IMR-90 (cell line): ENCODE results near the gene ITFG1. TPM values are rescaled to one million over a fixed set of nuclear protein-coding genes. Genes with fewer than 3 reads are reported as not detected.
A peak's percentile ranks its signal among the peaks of the same experiment; 100 is the strongest.

Experiments
- ATAC-seq: fragments of 200-7000 bp; cut with Tn5 transposase; 2 replicates; pipeline ENCODE4 v1.9.1; 2020; ENCODE audit warnings: low read depth, mild to moderate bottlenecking, moderate library complexity
- BruUV-seq: library from RNA; stranded (reverse); fragments of 400-500 nt; replicated peaks from 2 replicates; lab custom pipeline; 2021; lab: Mats Ljungman, UMichigan
- CTCF ChIA-PET: fragments of 300-600 bp; formaldehyde crosslinking; extraction: SDS; loops from one replicate; lab custom pipeline; 2021; ENCODE audit warnings: antibody characterized with exemption; lab: Yijun Ruan, JAX
- POLR2A ChIA-PET: fragments of 300-600 bp; sonication (Branson Sonifier 250); formaldehyde crosslinking; loops from one replicate; lab custom pipeline; 2022; ENCODE audit warnings: antibody characterized with exemption; ENCODE audit not compliant: unreplicated experiment; lab: Charles Lee
- DNase-seq: peaks from one replicate; pipeline ENCODE4 v3.0.0; 2013
- H2AFZ ChIP-seq: replicated peaks from 2 replicates; pipeline ENCODE3; 2013; ENCODE audit warnings: low read length, mild to moderate bottlenecking; ENCODE audit not compliant: poor library complexity
- H2AK5ac ChIP-seq: 2 replicates; pipeline ENCODE4 v1.6.1; 2013; ENCODE audit warnings: low read depth, low read length, inconsistent platforms
- H2AK9ac ChIP-seq: replicated peaks from 2 replicates; pipeline ENCODE3; 2013; ENCODE audit warnings: mild to moderate bottlenecking, low read depth, low read length, moderate library complexity; ENCODE audit not compliant: poor library complexity
- H2BK120ac ChIP-seq: 2 replicates; pipeline ENCODE4 v1.6.1; 2013; ENCODE audit warnings: low read depth, low read length, inconsistent platforms
- H2BK15ac ChIP-seq: 3 replicates; pipeline ENCODE4 v1.6.1; 2013; ENCODE audit warnings: low read depth, low read length, inconsistent platforms
- H2BK20ac ChIP-seq: 2 replicates; pipeline ENCODE4 v1.6.1; 2013; ENCODE audit warnings: low read depth, mild to moderate bottlenecking, inconsistent platforms, low read length, moderate library complexity
- H2BK5ac ChIP-seq: 2 replicates; pipeline ENCODE4 v1.6.1; 2013; ENCODE audit warnings: mild to moderate bottlenecking, low read depth, low read length, inconsistent platforms; ENCODE audit not compliant: poor library complexity, severe bottlenecking
- H3K14ac ChIP-seq: replicated peaks from 2 replicates; pipeline ENCODE4 v1.6.1; 2013; ENCODE audit warnings: low read depth, low read length, inconsistent platforms
- H3K18ac ChIP-seq: 2 replicates; pipeline ENCODE4 v1.6.1; 2013; ENCODE audit warnings: low read depth, low read length, control low read depth
- H3K23ac ChIP-seq: 2 replicates; pipeline ENCODE4 v1.6.1; 2013; ENCODE audit warnings: low read depth, low read length, inconsistent platforms
- H3K27ac ChIP-seq: 2 replicates; pipeline ENCODE4 v1.5.1; 2013; ENCODE audit warnings: mild to moderate bottlenecking, control low read depth, low read length; ENCODE audit not compliant: insufficient read depth
- H3K27me3 ChIP-seq: 2 replicates; pipeline ENCODE4 v1.6.1; 2013; ENCODE audit warnings: low read length; ENCODE audit not compliant: control insufficient read depth, insufficient read depth
- H3K36me3 ChIP-seq: 2 replicates; pipeline ENCODE4 v1.6.1; 2013; ENCODE audit warnings: low read length, mixed read lengths; ENCODE audit not compliant: control insufficient read depth, insufficient read depth
- H3K4ac ChIP-seq: 2 replicates; pipeline ENCODE4 v1.6.1; 2013; ENCODE audit warnings: low read depth, low read length, inconsistent platforms
- H3K4me1 ChIP-seq: 2 replicates; pipeline ENCODE4 v1.6.1; 2013; ENCODE audit warnings: low read length, mixed read lengths; ENCODE audit not compliant: control insufficient read depth, insufficient read depth
- H3K4me2 ChIP-seq: 2 replicates; pipeline ENCODE4 v1.6.1; 2013; ENCODE audit warnings: low read depth, mild to moderate bottlenecking, control low read depth, low read length, moderate library complexity
- H3K4me3 ChIP-seq: 2 replicates; pipeline ENCODE4 v1.5.1; 2013; ENCODE audit warnings: low read depth, mild to moderate bottlenecking, control low read depth, low read length, moderate library complexity; ENCODE audit not compliant: insufficient read depth
- H3K56ac ChIP-seq: 2 replicates; pipeline ENCODE4 v1.6.1; 2013; ENCODE audit warnings: low read length, inconsistent platforms; ENCODE audit not compliant: insufficient read depth; ENCODE audit errors: extremely low read depth
- H3K79me1 ChIP-seq, 2 experiments: 2 replicates each; pipeline ENCODE4 v1.6.1; 2013; ENCODE audit warnings: low read length in 2 of 2, inconsistent platforms in 1 of 2, low read depth in 1 of 2
- H3K9ac ChIP-seq: 2 replicates; pipeline ENCODE4 v1.6.1; 2013; ENCODE audit warnings: low read depth, low read length, control low read depth
- H3K9me1 ChIP-seq: 2 replicates; pipeline ENCODE4 v1.6.1; 2013; ENCODE audit warnings: low read length, inconsistent platforms; ENCODE audit not compliant: insufficient read depth
- H3K9me3 ChIP-seq: 2 replicates; pipeline ENCODE4 v1.6.1; 2013; ENCODE audit warnings: low read length; ENCODE audit not compliant: control insufficient read depth, insufficient read depth
- H4K20me1 ChIP-seq: 2 replicates; pipeline ENCODE4 v1.6.1; 2013; ENCODE audit warnings: low read length, inconsistent platforms; ENCODE audit not compliant: insufficient read depth
- H4K5ac ChIP-seq: 2 replicates; pipeline ENCODE4 v1.6.1; 2013; ENCODE audit warnings: mild to moderate bottlenecking, low read depth, low read length, control low read depth
- H4K8ac ChIP-seq, 2 experiments: 2 replicates each; pipeline ENCODE4 v1.6.1; 2013; ENCODE audit warnings: low read depth in 2 of 2, low read length in 2 of 2, control low read depth in 1 of 2, inconsistent platforms in 1 of 2
- H4K91ac ChIP-seq: 2 replicates; pipeline ENCODE4 v1.6.1; 2013; ENCODE audit warnings: low read depth, low read length, inconsistent platforms; ENCODE audit not compliant: insufficient read depth
- CHD1 ChIP-seq: IDR thresholded peaks from 2 replicates; pipeline ENCODE4 v1.6.1; 2012; ENCODE audit warnings: low read depth, low read length, improper control_type of control experiment
- CTCF ChIP-seq: conservative IDR thresholded peaks from 2 replicates; pipeline ENCODE4 v1.5.1; 2012; ENCODE audit warnings: mild to moderate bottlenecking, low read depth, low read length, improper control_type of control experiment
- ELK1 ChIP-seq: fragments of 150-350 bp; IDR thresholded peaks from 2 replicates; pipeline ENCODE4 v1.6.1; 2016; ENCODE audit warnings: low read depth, mild to moderate bottlenecking, low read length, moderate library complexity, borderline replicate concordance
- FOS ChIP-seq: fragments of 150-350 bp; IDR thresholded peaks from 2 replicates; pipeline ENCODE4 v1.6.1; 2016; ENCODE audit warnings: low read depth, low read length
- MAZ ChIP-seq: IDR thresholded peaks from 2 replicates; pipeline ENCODE4 v1.6.1; 2012; ENCODE audit warnings: low read depth, mild to moderate bottlenecking, low read length, improper control_type of control experiment, moderate library complexity, borderline replicate concordance
- MXI1 ChIP-seq: IDR thresholded peaks from 2 replicates; pipeline ENCODE4 v1.6.1; 2012; ENCODE audit warnings: low read depth, mild to moderate bottlenecking, low read length, moderate library complexity, borderline replicate concordance
- RFX5 ChIP-seq: IDR thresholded peaks from 2 replicates; pipeline ENCODE4 v1.8.0; 2012; ENCODE audit warnings: low read depth, mild to moderate bottlenecking, low read length, moderate library complexity
- dilution Hi-C: fragments of 300-500 bp; cut with HindIII; formaldehyde crosslinking; loops from one replicate; pipeline ENCODE4 v1.14.3; 2018; ENCODE audit warnings: low sequenced_read_pairs; ENCODE audit not compliant: unreplicated experiment
- in situ Hi-C: fragments of 300-500 bp; cut with MboI; formaldehyde crosslinking; loops from 3 replicates; pipeline ENCODE4 v1.14.3; 2019; ENCODE audit warnings: low sequenced_read_pairs, inconsistent platforms, mixed read lengths
- intact Hi-C: fragments of 100-400 bp; cut with micrococcal nuclease; formaldehyde crosslinking; loops from 2 replicates; pipeline ENCODE4 v1.10.0; 2022
- polyA plus RNA-seq, 3 experiments: library from polyadenylated mRNA; depleted of rRNA; stranded (reverse); fragments of >200 nt; gene quantifications; 2 replicates each; pipeline ENCODE4 v1.2.3, GENCODE V29; 2012; ENCODE audit warnings: low replicate concordance in 1 of 3
- total RNA-seq: library from RNA; depleted of rRNA; stranded (reverse); fragments of >200 nt; gene quantifications from 2 replicates; pipeline ENCODE4 v1.2.3, GENCODE V29; 2012

ITFG1 gene
- total and polyA plus RNA-seq, 2 of the 4 experiments (the other 2 are of a cell fraction) = 54.3 to 60.4 TPM

GRCh38 chr16:47323241-47323640, 137.6 kb downstream of the ITFG1 start:
- Histone ChIP-seq H2AK9ac (no peak overlapping the region), H3K79me1 (peaks cover 0 to 3% of the 10 kb centered on the region in 2 experiments; a peak in 1 of 4 replicates), H3K14ac (no peak overlapping the region), H2BK15ac (no peak overlapping the region), H3K9me1 (peaks cover 2% of the 10 kb centered on the region; the same call in 1 of the 2 replicates), H3K9me3 (no peaks in the 10 kb centered on the region), H4K91ac (no peak overlapping the region), H3K23ac (no peak overlapping the region), H3K4me2 (no peak overlapping the region), H3K56ac (no peak overlapping the region), H4K8ac (no peak overlapping the region), H2BK5ac (no peak overlapping the region), H3K4me3 (no peak overlapping the region), H3K18ac (no peak overlapping the region), H2BK20ac (no peak overlapping the region), H3K9ac (no peak overlapping the region), H2BK120ac (no peak overlapping the region), H4K5ac (no peak overlapping the region), H3K36me3 (no peaks in the 10 kb centered on the region), H3K4me1 (no peaks in the 10 kb centered on the region), H2AK5ac (no peak overlapping the region), H3K4ac (no peak overlapping the region), H4K20me1 (no peaks in the 10 kb centered on the region), H3K27me3 (no peaks in the 10 kb centered on the region), H3K27ac (no peak overlapping the region), H2AFZ (no peak overlapping the region)
- in situ Hi-C loops (no loop called here), dilution Hi-C loops (no loop called here), intact Hi-C loops (no loop called here)
- TF ChIP-seq CTCF = 0 out of 2 replicates have a peak, but pooled peaks have one; percentile 4
- no peak for TF ChIP-seq ELK1
- TF ChIP-seq MXI1 = no peak
- TF ChIP-seq FOS = no peak
- TF ChIP-seq CHD1 = no peak
- no peak for TF ChIP-seq MAZ
- TF ChIP-seq RFX5 = no peak
- CTCF ChIA-PET = interaction anchor here (1.3 kb wide), 1 partner anchor 11 kb away, joined by 4 read pairs; no protein-coding TSS in a partner anchor
- POLR2A ChIA-PET = no interaction called here
- DNase-seq = no peak
- ATAC-seq = no peak
- no TSS peak for BruUV-seq
